Upper lobe of left lung (tissue), 6 donors: ENCODE data around the gene KRTAP5-2. TPM values are rescaled to one million over a fixed set of nuclear protein-coding genes. Genes with fewer than 3 reads are reported as not detected.
A peak's percentile ranks its signal among the peaks of the same experiment; 100 is the strongest.

Experiments used
- ATAC-seq, 2 donors: fragments of 200-7000 bp; cut with Tn5 transposase; one replicate each; pipeline ENCODE4 v1.9.1; 2022; ENCODE audit warnings: mild to moderate bottlenecking in 2 of 2, moderate library complexity in 2 of 2; ENCODE audit not compliant: low FRiP score in 2 of 2
- DNase-seq, 2 donors: peaks; one replicate each; pipeline ENCODE4 v3.0.0-alpha.2; 2019 to 2020
- H3K27ac ChIP-seq, 4 donors: fragments of 200-600 bp; sonication (generic); one replicate each; pipeline ENCODE4 v1.5.1; 2016 to 2019
- H3K27me3 ChIP-seq, 4 donors: fragments of 200-600 bp; sonication (generic); one replicate each; pipeline ENCODE4 v1.5.1; 2017 to 2019
- H3K36me3 ChIP-seq, 4 donors: fragments of 200-600 bp; sonication (generic); one replicate each; pipeline ENCODE4 v1.5.1; 2016 to 2019
- H3K4me1 ChIP-seq, 4 donors: fragments of 200-600 bp; sonication (generic); one replicate each; pipeline ENCODE4 v1.5.1; 2018 to 2019
- H3K4me3 ChIP-seq, 4 donors: fragments of 200-600 bp; sonication (generic); one replicate each; pipeline ENCODE4 v1.5.1; 2017 to 2019; ENCODE audit warnings: mild to moderate bottlenecking in 2 of 4, moderate library complexity in 1 of 4
- H3K9me3 ChIP-seq, 4 donors: fragments of 200-600 bp; sonication (generic); one replicate each; pipeline ENCODE4 v1.5.1; 2018 to 2019
- CTCF ChIP-seq, 6 experiments: fragments of 450-650 bp in 4 of 6; fragments of 200-600 bp in 2 of 6; sonication (generic) in 2 of 6; IDR thresholded peaks; one replicate each; pipeline ENCODE4 v1.5.1; 2016 to 2019; ENCODE audit warnings: antibody characterized with exemption in 6 of 6
- EP300 ChIP-seq, 4 donors: sonication (generic); formaldehyde crosslinking; IDR thresholded peaks; one replicate each; pipeline ENCODE4 v1.5.1; 2017; ENCODE audit warnings: antibody characterized with exemption in 4 of 4, control low read depth in 2 of 4
- POLR2A ChIP-seq, 4 donors: fragments of 450-650 bp; IDR thresholded peaks; one replicate each; pipeline ENCODE4 v1.5.1; 2016 to 2017; ENCODE audit warnings: antibody characterized with exemption in 4 of 4, mild to moderate bottlenecking in 2 of 4
- POLR2AphosphoS5 ChIP-seq, 2 donors: sonication (generic); formaldehyde crosslinking; IDR thresholded peaks; one replicate each; pipeline ENCODE4 v1.5.1; 2017; ENCODE audit warnings: antibody characterized with exemption in 2 of 2
- WGBS, 2 donors: methylation state at CpG; one replicate each; pipeline ENCODE4 v1.1.5; 2017 to 2018; 5-methylcytosine and 5-hydroxymethylcytosine counted together
- total RNA-seq, 6 donors: library from RNA; depleted of rRNA in 4 of 6; stranded (reverse); fragments of >200 nt in 4 of 6; gene quantifications; one replicate each; pipeline versions ENCODE4 v1.1.0 to v1.2.1, GENCODE V29; 2016 to 2021
- donor health status: DM: no; HTN: no; CAD: no; lungs with moderate emphysema.
- donor health status: DM: no; HTN: yes; CAD: no; lungs with severe emphysema.

The KRTAP5-2 gene
- total RNA-seq, 6 donors from 2014 or later = not detected

- no peak for TF ChIP-seq POLR2AphosphoS5 (IDR thresholded peaks at IDR 0.05)
- WGBS, 2 donors = 82 to 87% methylated on average over 15 to 23 of the region's 29 CpGs
Measured at GRCh38 chr11:1642288-1643145, 44.4 kb upstream of the KRTAP5-2 start.

GRCh38 chr11:1641096-1641495, 43.0 kb upstream of the KRTAP5-2 start:
- peaks cover 3 to 15% (median 13%) of the 10 kb centered on the region in 4 donors for H3K4me1 ChIP-seq
- no peaks in the 10 kb centered on the region for H3K36me3 ChIP-seq
- H3K27ac ChIP-seq = no peak overlapping the region
- DNase-seq (peak in 1 of 2 donors; percentile 66), ATAC-seq (no peak)
- TF ChIP-seq POLR2AphosphoS5 (IDR thresholded peaks at IDR 0.05) (no peak), EP300 (IDR thresholded peaks at IDR 0.05) (no peak), CTCF (IDR thresholded peaks at IDR 0.05) (no peak), POLR2A (IDR thresholded peaks at IDR 0.05) (no peak)
- 86 to 90% methylated on average over 11 to 15 of the region's 15 CpGs for WGBS, 2 donors
- H3K27me3 ChIP-seq = no peaks in the 10 kb centered on the region
- H3K9me3 ChIP-seq = no peaks in the 10 kb centered on the region
- no peak overlapping the region for H3K4me3 ChIP-seq

More at GRCh38 chr11:1642288-1643145, 44.4 kb upstream of the KRTAP5-2 start:
- H3K27me3 ChIP-seq = no peaks in the 10 kb centered on the region
- no peaks in the 10 kb centered on the region for H3K9me3 ChIP-seq
- DNase-seq = peak in 1 of 2 donors; percentile 72
- H3K36me3 ChIP-seq = no peaks in the 10 kb centered on the region
- no peak overlapping the region for H3K27ac ChIP-seq
- no peak for ATAC-seq
- H3K4me1 ChIP-seq = peaks cover 3 to 15% (median 13%) of the 10 kb centered on the region in 4 donors
- H3K4me3 ChIP-seq = no peak overlapping the region

- WGBS, 2 donors = 60 to 62% methylated on average over 28 to 30 of the region's 32 CpGs
- H3K9me3 ChIP-seq = no peaks in the 10 kb centered on the region
- no peak overlapping the region for H3K27ac ChIP-seq
- H3K4me3 ChIP-seq = no peak overlapping the region
- H3K27me3 ChIP-seq = no peaks in the 10 kb centered on the region
- DNase-seq (peak in 1 of 2 donors; percentile 83), ATAC-seq (peak in 1 of 2 donors; percentile 65)
- H3K4me1 ChIP-seq = peaks cover 3 to 15% (median 13%) of the 10 kb centered on the region in 4 donors
- TF ChIP-seq CTCF (IDR thresholded peaks at IDR 0.05) (peak; percentile 51 to 76 (median 62)), POLR2A (IDR thresholded peaks at IDR 0.05) (no peak), EP300 (IDR thresholded peaks at IDR 0.05) (no peak), POLR2AphosphoS5 (IDR thresholded peaks at IDR 0.05) (no peak)
- H3K36me3 ChIP-seq = no peaks in the 10 kb centered on the region
Measured at GRCh38 chr11:1640076-1640946, 42.2 kb upstream of the KRTAP5-2 start.

- no peak overlapping the region for H3K27ac ChIP-seq
- WGBS, 2 donors = 43 to 51% methylated on average over 15 of the region's 15 CpGs
- no peak for ATAC-seq
Measured at GRCh38 chr11:1639666-1640065, 41.6 kb upstream of the KRTAP5-2 start.

More at GRCh38 chr11:1639666-1640065, 41.6 kb upstream of the KRTAP5-2 start:
- Histone ChIP-seq H3K36me3 (no peaks in the 10 kb centered on the region), H3K9me3 (no peaks in the 10 kb centered on the region), H3K27me3 (no peaks in the 10 kb centered on the region), H3K4me1 (peaks cover 3 to 15% (median 13%) of the 10 kb centered on the region in 4 donors), H3K4me3 (no peak overlapping the region)
- no peak for DNase-seq
- no peak for TF ChIP-seq POLR2AphosphoS5 (IDR thresholded peaks at IDR 0.05)
- TF ChIP-seq POLR2A (IDR thresholded peaks at IDR 0.05) = no peak
- TF ChIP-seq CTCF (IDR thresholded peaks at IDR 0.05) = no peak
- no peak for TF ChIP-seq EP300 (IDR thresholded peaks at IDR 0.05)
